Esophagus muscularis mucosa (tissue), 2 donors: ENCODE measurements around the gene KRT16.

ENCODE experiments used
- POLR2A ChIP-seq: fragments of 450-650 bp; IDR thresholded peaks from one replicate; pipeline ENCODE4 v1.6.1; 2017; ENCODE audit warnings: antibody characterized with exemption, moderate library complexity, mild to moderate bottlenecking, low read depth
- POLR2AphosphoS5 ChIP-seq, 2 donors: sonication (generic); formaldehyde crosslinking; IDR thresholded peaks; one replicate each; pipeline ENCODE4 v1.6.1; 2017; ENCODE audit warnings: antibody characterized with exemption in 2 of 2

DNA sequence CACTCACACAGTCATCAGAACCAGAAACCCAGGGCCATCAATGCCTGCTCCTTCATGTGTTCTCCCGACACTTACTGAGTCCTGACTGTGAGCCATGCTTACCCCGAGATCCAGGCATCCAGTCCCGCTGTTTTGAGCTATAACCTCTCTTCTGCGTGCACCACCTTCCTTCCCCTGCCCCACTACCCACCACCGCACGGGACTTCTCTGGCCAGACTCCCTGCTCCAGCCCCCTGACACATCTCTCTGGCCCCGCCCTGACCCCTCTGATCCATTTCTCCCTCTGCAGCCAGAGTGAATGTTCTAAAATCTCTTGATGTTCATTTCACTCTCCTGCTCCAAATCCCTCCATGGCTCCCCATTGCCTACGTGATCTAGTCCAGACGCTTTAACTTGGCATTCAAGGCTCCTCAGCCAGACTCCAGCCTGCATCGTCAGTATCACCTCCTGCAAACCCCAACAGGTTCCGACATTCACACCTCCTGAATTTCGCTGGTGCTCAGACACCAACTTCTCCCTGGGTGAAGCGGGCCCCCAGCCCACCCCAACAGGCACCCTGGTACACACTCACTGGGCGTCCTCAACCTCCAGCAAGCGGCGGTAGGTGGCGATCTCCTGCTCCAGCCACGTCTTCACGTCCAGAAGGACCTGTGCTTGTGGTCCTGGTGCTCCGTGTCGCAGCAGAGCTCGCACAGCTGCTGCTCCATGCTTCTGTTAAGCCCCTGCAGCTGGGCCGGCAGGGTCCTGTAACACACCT, 14.9 kb upstream of the KRT16 start:
- TF ChIP-seq POLR2AphosphoS5 (IDR thresholded peaks at IDR 0.05) (no peak), POLR2A (no peak)
